ENCODE results near the gene UHMK1. TPM values are rescaled to one million over a fixed set of nuclear protein-coding genes. Genes with fewer than 3 reads are reported as not detected.
A peak's percentile ranks its signal among the peaks of the same experiment; 100 is the strongest.

Gene UHMK1
- total RNA-seq, 1 donor from 2014 or later: 43.5 TPM

DNA sequence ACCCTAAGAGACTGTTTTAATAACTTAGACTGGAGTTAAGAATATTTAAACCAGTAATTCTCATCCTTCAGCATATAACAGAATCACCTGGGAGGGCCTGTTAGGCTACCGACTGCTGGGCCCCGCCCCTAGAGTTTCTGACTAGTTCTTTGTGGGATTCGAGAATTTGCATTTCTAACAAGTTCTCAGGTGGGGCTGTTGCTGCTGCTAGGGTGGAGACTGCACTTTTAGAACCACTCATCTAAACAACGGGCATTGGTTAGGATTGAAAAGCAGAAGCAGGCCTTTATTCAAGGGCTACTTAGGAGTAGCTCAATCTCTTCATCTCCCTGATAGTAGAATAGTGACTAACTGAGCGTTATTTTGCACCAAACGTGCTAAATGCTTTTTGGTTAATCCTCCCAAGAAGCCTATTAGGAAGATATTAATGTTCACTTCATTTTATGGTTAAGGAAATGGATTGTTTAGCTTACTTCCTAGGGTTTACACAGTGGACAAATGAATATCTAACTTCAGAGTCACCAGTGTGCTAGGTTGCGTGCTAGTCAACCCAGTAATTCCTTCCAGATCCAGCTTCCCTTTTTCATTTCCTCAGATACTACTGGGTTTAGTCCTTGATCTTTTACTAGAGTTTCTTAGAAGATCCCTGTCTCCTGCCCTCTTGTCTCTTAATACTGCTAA is 32.8 kb downstream of the UHMK1 start:
- Mint-ChIP-seq H3K4me3 (ENCODE audit: unreplicated experiment) (no peak overlapping the region), H3K4me1 (ENCODE audit: low read depth, unreplicated experiment) (no peaks in the 10 kb centered on the region), H3K9me3 (ENCODE audit: unreplicated experiment) (no peaks in the 10 kb centered on the region), H3K27me3 (ENCODE audit: low read depth, unreplicated experiment) (no peaks in the 10 kb centered on the region), H3K27ac (ENCODE audit: unreplicated experiment) (no peak overlapping the region), H3K36me3 (ENCODE audit: low read depth, unreplicated experiment) (no peaks in the 10 kb centered on the region)
- no peak for DNase-seq (ENCODE audit: low read depth)
- H3K27me3 ChIP-seq (ENCODE audit: insufficient read depth, low read length): no peaks in the 10 kb centered on the region
- TF ChIP-seq, protein P1, sequence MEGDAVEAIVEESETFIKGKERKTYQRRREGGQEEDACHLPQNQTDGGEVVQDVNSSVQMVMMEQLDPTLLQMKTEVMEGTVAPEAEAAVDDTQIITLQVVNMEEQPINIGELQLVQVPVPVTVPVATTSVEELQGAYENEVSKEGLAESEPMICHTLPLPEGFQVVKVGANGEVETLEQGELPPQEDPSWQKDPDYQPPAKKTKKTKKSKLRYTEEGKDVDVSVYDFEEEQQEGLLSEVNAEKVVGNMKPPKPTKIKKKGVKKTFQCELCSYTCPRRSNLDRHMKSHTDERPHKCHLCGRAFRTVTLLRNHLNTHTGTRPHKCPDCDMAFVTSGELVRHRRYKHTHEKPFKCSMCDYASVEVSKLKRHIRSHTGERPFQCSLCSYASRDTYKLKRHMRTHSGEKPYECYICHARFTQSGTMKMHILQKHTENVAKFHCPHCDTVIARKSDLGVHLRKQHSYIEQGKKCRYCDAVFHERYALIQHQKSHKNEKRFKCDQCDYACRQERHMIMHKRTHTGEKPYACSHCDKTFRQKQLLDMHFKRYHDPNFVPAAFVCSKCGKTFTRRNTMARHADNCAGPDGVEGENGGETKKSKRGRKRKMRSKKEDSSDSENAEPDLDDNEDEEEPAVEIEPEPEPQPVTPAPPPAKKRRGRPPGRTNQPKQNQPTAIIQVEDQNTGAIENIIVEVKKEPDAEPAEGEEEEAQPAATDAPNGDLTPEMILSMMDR (IDR thresholded peaks at IDR 0.05; ENCODE audit: insufficient read depth, low read depth, low read length): no peak
- no peak for TF ChIP-seq EZH2 (IDR thresholded peaks at IDR 0.05; ENCODE audit: insufficient read depth, low read length)
- no peak overlapping the region for H3K27ac ChIP-seq (ENCODE audit: low read depth, low read length)
- H3K79me2 ChIP-seq (ENCODE audit: insufficient read depth, low read length): no peaks in the 10 kb centered on the region
- no peak overlapping the region for H3K9ac ChIP-seq (ENCODE audit: low read length)
- H3K4me3 ChIP-seq (ENCODE audit: insufficient read depth, low read depth, low read length): no peak overlapping the region
- H2AFZ ChIP-seq (ENCODE audit: low read depth, low read length): no peak overlapping the region
- no peak overlapping the region for H3K4me2 ChIP-seq (ENCODE audit: low read length)
- H3K9me3 ChIP-seq (ENCODE audit: insufficient read depth, low read depth, low read length): no peaks in the 10 kb centered on the region
- H3K4me1 ChIP-seq (ENCODE audit: insufficient read depth, low read length): no peaks in the 10 kb centered on the region
- no peaks in the 10 kb centered on the region for H4K20me1 ChIP-seq (ENCODE audit: insufficient read depth, low read length)
- no peak for FAIRE-seq
- peaks cover 7% of the 10 kb centered on the region for H3K36me3 ChIP-seq (ENCODE audit: insufficient read depth, low read length)

DNA sequence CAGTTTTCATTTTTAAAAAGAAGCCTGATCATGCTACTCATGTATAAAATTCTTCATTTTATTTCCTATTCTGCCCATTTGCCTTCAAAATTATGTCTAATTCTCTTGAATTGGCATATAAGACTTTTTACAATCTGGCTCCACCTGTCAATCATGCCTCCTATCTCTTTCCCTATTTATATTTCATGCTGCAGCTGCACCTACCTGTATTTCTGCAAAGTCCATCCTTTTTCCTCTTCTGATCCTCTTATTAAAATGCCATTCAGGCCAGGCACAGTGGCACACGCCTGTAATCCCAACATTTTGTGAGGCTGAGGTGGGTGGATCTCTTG is 33.3 kb downstream of the UHMK1 start:
- H3K36me3 Mint-ChIP-seq (ENCODE audit: low read depth, unreplicated experiment): no peaks in the 10 kb centered on the region

DNA sequence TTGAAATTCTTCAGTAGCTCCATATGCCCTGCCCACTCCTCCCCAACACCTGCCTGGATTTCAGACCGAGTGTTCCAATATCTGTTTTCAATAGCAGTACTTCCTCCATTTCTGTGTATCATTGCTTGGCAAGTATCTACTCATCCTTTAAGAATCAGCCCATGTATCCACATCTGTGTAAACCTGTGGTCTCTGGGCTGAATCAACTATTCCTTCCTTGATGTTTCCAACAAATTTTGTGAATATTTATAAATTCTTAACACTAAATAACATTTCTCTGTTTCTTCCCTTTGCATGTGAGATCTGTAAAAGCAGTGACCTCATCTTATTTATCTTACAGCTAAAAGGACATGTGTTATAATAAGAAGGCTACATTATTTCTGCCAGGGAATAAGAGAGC is 37.9 kb downstream of the UHMK1 start:
- Histone ChIP-seq H3K4me2 (ENCODE audit: low read length) (no peak overlapping the region), H3K4me1 (ENCODE audit: insufficient read depth, low read length) (peaks cover 22% of the 10 kb centered on the region), H3K9ac (ENCODE audit: low read length) (no peak overlapping the region), H4K20me1 (ENCODE audit: insufficient read depth, low read length) (no peaks in the 10 kb centered on the region), H3K79me2 (ENCODE audit: insufficient read depth, low read length) (no peaks in the 10 kb centered on the region), H3K4me3 (ENCODE audit: insufficient read depth, low read depth, low read length) (no peak overlapping the region), H3K27ac (ENCODE audit: low read depth, low read length) (no peak overlapping the region), H3K27me3 (ENCODE audit: insufficient read depth, low read length) (no peaks in the 10 kb centered on the region), H3K36me3 (ENCODE audit: insufficient read depth, low read length) (no peaks in the 10 kb centered on the region), H3K9me3 (ENCODE audit: insufficient read depth, low read depth, low read length) (no peaks in the 10 kb centered on the region), H2AFZ (ENCODE audit: low read depth, low read length) (peak overlapping the region; percentile 14)
- DNase-seq (ENCODE audit: low read depth) (peak; percentile 25), FAIRE-seq (no peak)
- TF ChIP-seq, protein P1 (IDR thresholded peaks at IDR 0.05; ENCODE audit: insufficient read depth, low read depth, low read length): no peak
- TF ChIP-seq EZH2 (IDR thresholded peaks at IDR 0.05; ENCODE audit: insufficient read depth, low read length): no peak
- H3K4me1 Mint-ChIP-seq (ENCODE audit: low read depth, unreplicated experiment): peaks cover 11% of the 10 kb centered on the region
- no peak overlapping the region for H3K27ac Mint-ChIP-seq (ENCODE audit: unreplicated experiment)
- H3K27me3 Mint-ChIP-seq (ENCODE audit: low read depth, unreplicated experiment): no peaks in the 10 kb centered on the region
- no peak overlapping the region for H3K4me3 Mint-ChIP-seq (ENCODE audit: unreplicated experiment)
- H3K36me3 Mint-ChIP-seq (ENCODE audit: low read depth, unreplicated experiment): no peaks in the 10 kb centered on the region
- no peaks in the 10 kb centered on the region for H3K9me3 Mint-ChIP-seq (ENCODE audit: unreplicated experiment)

More for the DNA sequence above, 33.3 kb downstream of the UHMK1 start:
- Histone ChIP-seq H3K4me2 (ENCODE audit: low read length) (no peak overlapping the region), H3K27me3 (ENCODE audit: insufficient read depth, low read length) (no peaks in the 10 kb centered on the region), H3K79me2 (ENCODE audit: insufficient read depth, low read length) (no peaks in the 10 kb centered on the region), H2AFZ (ENCODE audit: low read depth, low read length) (no peak overlapping the region), H3K36me3 (ENCODE audit: insufficient read depth, low read length) (peaks cover 4% of the 10 kb centered on the region), H3K4me3 (ENCODE audit: insufficient read depth, low read depth, low read length) (no peak overlapping the region), H3K9ac (ENCODE audit: low read length) (no peak overlapping the region), H4K20me1 (ENCODE audit: insufficient read depth, low read length) (no peaks in the 10 kb centered on the region), H3K27ac (ENCODE audit: low read depth, low read length) (no peak overlapping the region), H3K4me1 (ENCODE audit: insufficient read depth, low read length) (no peaks in the 10 kb centered on the region), H3K9me3 (ENCODE audit: insufficient read depth, low read depth, low read length) (no peaks in the 10 kb centered on the region)
- H3K9me3 Mint-ChIP-seq (ENCODE audit: unreplicated experiment): no peaks in the 10 kb centered on the region
- H3K27ac Mint-ChIP-seq (ENCODE audit: unreplicated experiment): no peak overlapping the region
- H3K27me3 Mint-ChIP-seq (ENCODE audit: low read depth, unreplicated experiment): no peaks in the 10 kb centered on the region
- no peak for FAIRE-seq
- no peak overlapping the region for H3K4me3 Mint-ChIP-seq (ENCODE audit: unreplicated experiment)
- H3K4me1 Mint-ChIP-seq (ENCODE audit: low read depth, unreplicated experiment): no peaks in the 10 kb centered on the region
- TF ChIP-seq, protein P1 (IDR thresholded peaks at IDR 0.05; ENCODE audit: insufficient read depth, low read depth, low read length): no peak
- TF ChIP-seq EZH2 (IDR thresholded peaks at IDR 0.05; ENCODE audit: insufficient read depth, low read length): no peak
- no peak for DNase-seq (ENCODE audit: low read depth)

Data from astrocyte (in vitro differentiated cells and primary cell).